ENCODE data around the gene OSBPL5. TPM values are rescaled to one million over a fixed set of nuclear protein-coding genes. Genes with fewer than 3 reads are reported as not detected.

The OSBPL5 gene
- total RNA-seq, 1 experiment from 2014 or later = 51.4 TPM

DNA sequence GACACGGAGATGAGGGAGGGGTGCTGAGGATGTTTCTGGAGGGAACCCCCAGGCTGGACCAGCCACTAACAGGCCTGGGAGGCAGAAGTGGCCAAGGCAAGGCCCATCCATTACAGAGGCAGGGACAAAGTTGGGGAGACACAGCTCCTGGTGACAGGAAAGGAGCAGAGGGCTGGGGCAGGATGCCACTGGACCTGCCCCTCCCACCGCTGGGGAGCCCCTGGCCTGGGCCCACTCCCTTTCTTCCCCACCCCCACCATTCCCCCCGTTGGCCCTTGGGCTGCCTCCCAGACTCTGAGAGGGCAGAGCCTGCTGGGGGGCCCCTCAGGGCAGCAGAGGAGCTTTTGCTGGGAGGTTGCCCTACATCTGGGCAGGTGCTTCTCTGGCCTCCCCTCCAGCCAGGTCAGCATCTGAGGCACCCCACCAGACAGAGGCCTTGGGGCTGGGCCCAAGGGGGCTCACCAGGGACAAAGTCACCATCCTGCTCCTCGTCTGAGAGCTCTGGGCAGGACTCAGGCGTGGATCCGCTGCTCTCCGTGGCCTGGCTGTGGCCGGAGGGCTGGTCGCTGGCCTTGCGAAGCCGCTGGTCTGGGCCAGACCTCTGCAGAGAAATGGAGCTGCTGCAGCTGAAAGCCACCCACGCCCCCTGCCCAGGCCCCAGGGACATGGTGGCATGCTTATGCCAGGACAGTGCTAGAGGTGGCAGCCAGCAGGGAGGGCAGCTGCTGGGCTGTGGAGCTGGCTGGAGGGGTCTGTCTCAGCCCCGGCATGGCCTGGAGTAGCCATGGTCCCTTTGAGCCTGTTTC lies 74.8 kb downstream of the OSBPL5 start:
- ChIA-PET POLR2A (ENCODE audit: unreplicated experiment) (no interaction called here), CTCF (interaction anchor here (1.2 to 2.6 kb wide), 3 partner anchors 14 to 52 kb away, joined by 3 to 27 read pairs (median 9); no protein-coding TSS in a partner anchor)
- TF ChIP-seq EZH2 (IDR thresholded peaks at IDR 0.05; ENCODE audit: low read length, unreplicated experiment) = no peak
- no peak for TF ChIP-seq EZH2phosphoT487 (IDR thresholded peaks at IDR 0.05; ENCODE audit: borderline replicate concordance, low read length)
- TF ChIP-seq, protein P1, sequence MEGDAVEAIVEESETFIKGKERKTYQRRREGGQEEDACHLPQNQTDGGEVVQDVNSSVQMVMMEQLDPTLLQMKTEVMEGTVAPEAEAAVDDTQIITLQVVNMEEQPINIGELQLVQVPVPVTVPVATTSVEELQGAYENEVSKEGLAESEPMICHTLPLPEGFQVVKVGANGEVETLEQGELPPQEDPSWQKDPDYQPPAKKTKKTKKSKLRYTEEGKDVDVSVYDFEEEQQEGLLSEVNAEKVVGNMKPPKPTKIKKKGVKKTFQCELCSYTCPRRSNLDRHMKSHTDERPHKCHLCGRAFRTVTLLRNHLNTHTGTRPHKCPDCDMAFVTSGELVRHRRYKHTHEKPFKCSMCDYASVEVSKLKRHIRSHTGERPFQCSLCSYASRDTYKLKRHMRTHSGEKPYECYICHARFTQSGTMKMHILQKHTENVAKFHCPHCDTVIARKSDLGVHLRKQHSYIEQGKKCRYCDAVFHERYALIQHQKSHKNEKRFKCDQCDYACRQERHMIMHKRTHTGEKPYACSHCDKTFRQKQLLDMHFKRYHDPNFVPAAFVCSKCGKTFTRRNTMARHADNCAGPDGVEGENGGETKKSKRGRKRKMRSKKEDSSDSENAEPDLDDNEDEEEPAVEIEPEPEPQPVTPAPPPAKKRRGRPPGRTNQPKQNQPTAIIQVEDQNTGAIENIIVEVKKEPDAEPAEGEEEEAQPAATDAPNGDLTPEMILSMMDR (conservative IDR thresholded peaks at IDR 0.05; ENCODE audit: low read depth, low read length) = no peak
- H3K9me3 ChIP-seq (ENCODE audit: low read length) = no peaks in the 10 kb centered on the region
- DNase-seq = no peak
- H3K4me1 ChIP-seq (ENCODE audit: insufficient read depth, low read length) = peaks cover 16% of the 10 kb centered on the region
- H3K27ac ChIP-seq (ENCODE audit: low read length) = no peak overlapping the region
- ATAC-seq = no peak
- no peak overlapping the region for H2AFZ ChIP-seq (ENCODE audit: low read length)
- H4K20me1 ChIP-seq (ENCODE audit: low read length) = no peaks in the 10 kb centered on the region
- H3K9ac ChIP-seq (ENCODE audit: low read length) = no peak overlapping the region
- no peak overlapping the region for H3K4me3 ChIP-seq (ENCODE audit: low read length)
- no TSS peak for BruUV-seq (replicated peaks)
- H3K9me2 ChIP-seq (replicated peaks; ENCODE audit: low read length) = no peaks in the 10 kb centered on the region
- H3K79me2 ChIP-seq (ENCODE audit: low read length) = no peaks in the 10 kb centered on the region
- no peaks in the 10 kb centered on the region for H3K27me3 ChIP-seq (ENCODE audit: low read length)
- no peaks in the 10 kb centered on the region for H3K36me3 ChIP-seq (ENCODE audit: low read depth, low read length)
- no peaks in the 10 kb centered on the region for H3F3A ChIP-seq (ENCODE audit: low read length, unreplicated experiment)
- no peak overlapping the region for H3K4me2 ChIP-seq (ENCODE audit: low read length)
- intact Hi-C loops (cut with micrococcal nuclease) = loop anchor here (5.0 kb wide), 1 partner anchor 33 kb away; the partner anchor contains the start of gene CARS1

DNA sequence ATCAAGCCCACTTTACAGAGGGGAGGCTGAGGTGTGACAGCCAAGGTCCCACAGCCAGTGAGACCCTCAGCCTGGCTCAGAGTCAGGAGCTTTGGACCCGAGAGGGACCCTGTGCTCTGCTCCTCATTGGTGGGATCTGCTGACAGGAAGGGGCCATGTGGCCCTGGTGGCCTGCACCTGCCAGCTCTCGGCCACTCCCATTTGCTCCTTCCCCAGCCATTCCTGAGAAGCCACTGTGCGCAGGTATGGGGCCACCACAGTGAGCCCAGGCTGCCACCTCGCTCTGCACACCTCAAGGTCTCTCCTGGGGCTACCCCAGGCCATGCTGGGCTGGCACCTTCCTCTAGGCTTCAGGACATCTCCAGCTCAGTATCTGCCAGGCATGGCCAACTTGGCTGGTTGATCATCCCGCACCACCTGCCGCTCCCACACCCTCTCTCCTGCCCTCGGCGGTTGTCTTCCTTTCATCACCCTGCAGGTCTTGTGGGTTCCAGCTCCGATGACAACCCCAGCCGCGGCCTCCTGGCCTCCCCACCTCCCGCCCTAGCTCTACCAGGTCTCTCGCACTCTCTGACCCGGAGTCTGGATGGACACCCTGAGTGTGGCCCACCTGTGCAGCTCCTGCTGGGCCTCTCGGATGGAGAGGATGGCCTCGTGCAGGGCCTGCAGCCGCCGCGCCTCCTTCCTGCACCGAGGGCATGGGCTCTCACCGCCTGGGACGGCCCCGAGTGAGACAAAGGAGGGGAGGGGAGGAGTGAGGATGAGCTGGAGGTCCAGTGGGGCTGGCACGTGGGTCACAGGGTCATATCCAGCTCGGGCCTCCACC lies 75.7 kb downstream of the OSBPL5 start:
- CTCF ChIA-PET = interaction anchor here (0.6 to 2.6 kb wide), 2 partner anchors 8 to 51 kb away, joined by 9 to 27 read pairs; no protein-coding TSS in a partner anchor
- DNase-seq (no peak), ATAC-seq (no peak)
- no peaks in the 10 kb centered on the region for H4K20me1 ChIP-seq (ENCODE audit: low read length)
- no peaks in the 10 kb centered on the region for H3K36me3 ChIP-seq (ENCODE audit: low read depth, low read length)
- no peak overlapping the region for H3K4me2 ChIP-seq (ENCODE audit: low read length)
- no peaks in the 10 kb centered on the region for H3K9me3 ChIP-seq (ENCODE audit: low read length)
- H3K4me3 ChIP-seq (ENCODE audit: low read length) = no peak overlapping the region
- no peak overlapping the region for H3K27ac ChIP-seq (ENCODE audit: low read length)
- H3K9ac ChIP-seq (ENCODE audit: low read length) = no peak overlapping the region
- no peaks in the 10 kb centered on the region for H3K27me3 ChIP-seq (ENCODE audit: low read length)
- H3F3A ChIP-seq (ENCODE audit: low read length, unreplicated experiment) = no peaks in the 10 kb centered on the region
- POLR2A ChIA-PET (ENCODE audit: unreplicated experiment) = no interaction called here
- no peaks in the 10 kb centered on the region for H3K9me2 ChIP-seq (replicated peaks; ENCODE audit: low read length)
- no peaks in the 10 kb centered on the region for H3K79me2 ChIP-seq (ENCODE audit: low read length)
- intact Hi-C loops (cut with micrococcal nuclease) = loop anchor here (5.0 kb wide), 1 partner anchor 32 kb away; the partner anchor contains the start of gene CARS1
- TF ChIP-seq EZH2phosphoT487 (IDR thresholded peaks at IDR 0.05; ENCODE audit: borderline replicate concordance, low read length) (no peak), EZH2 (IDR thresholded peaks at IDR 0.05; ENCODE audit: low read length, unreplicated experiment) (no peak)
- TF ChIP-seq, protein P1 (conservative IDR thresholded peaks at IDR 0.05; ENCODE audit: low read depth, low read length) = no peak
- no peak overlapping the region for H2AFZ ChIP-seq (ENCODE audit: low read length)
- no TSS peak for BruUV-seq (replicated peaks)
- peaks cover 9% of the 10 kb centered on the region; the same call in 1 of the 2 replicates for H3K4me1 ChIP-seq (ENCODE audit: insufficient read depth, low read length)
